Mucosa of descending colon (tissue), 3 donors: Measurements from ENCODE around the gene ANGEL1. TPM values are rescaled to one million over a fixed set of nuclear protein-coding genes. Genes with fewer than 3 reads are reported as not detected.

Source experiments
- ATAC-seq: fragments of 200-7000 bp; cut with Tn5 transposase; one replicate; pipeline ENCODE4 v1.9.1; 2020; ENCODE audit warnings: mild to moderate bottlenecking, moderate library complexity
- DNase-seq, 3 donors: peaks; one replicate each; pipeline ENCODE4 v3.0.0-alpha.2; 2020
- H3K36me3 ChIP-seq: fragments of 200-600 bp; one replicate; pipeline ENCODE4 v1.8.0; 2021; ENCODE audit warnings: low read depth, mild to moderate bottlenecking
- H3K4me1 ChIP-seq: fragments of 200-600 bp; one replicate; pipeline ENCODE4 v1.8.0; 2021; ENCODE audit warnings: low read depth, mild to moderate bottlenecking
- H3K4me3 ChIP-seq: fragments of 200-600 bp; one replicate; pipeline ENCODE4 v1.8.0; 2021; ENCODE audit warnings: mild to moderate bottlenecking
- H3K9me3 ChIP-seq: fragments of 200-600 bp; one replicate; pipeline ENCODE4 v1.8.0; 2021; ENCODE audit warnings: mild to moderate bottlenecking
- CTCF ChIP-seq: fragments of 200-600 bp; IDR thresholded peaks from one replicate; pipeline ENCODE4 v1.8.0; 2022; ENCODE audit warnings: antibody characterized with exemption, mild to moderate bottlenecking
- intact Hi-C, 2 donors: fragments of 100-400 bp; cut with DNase I in 1 of 2; cut with micrococcal nuclease in 1 of 2; formaldehyde crosslinking; loops; one replicate each; pipeline versions ENCODE4 v1.11.0 to v1.11.1; 2022; cut with DNase I, micrococcal nuclease
- total RNA-seq, 3 donors: library from RNA; stranded (reverse); fragmentation: NEBNext Ultra II Directional in 2 of 3; extraction: Animal tissue kit (Norgen Biotek cat#: 25700) in 2 of 3; gene quantifications; one replicate each; pipeline versions ENCODE4 v1.2.1 to v1.2.4, GENCODE V29; 2021 to 2023
- donor health status: DM: no; HTN: no; CAD: no; lungs with moderate emphysema.
- donor health status: DM: no; HTN: no; CAD: no.
- donor health status: DM: no; HTN: yes; CAD: no.

The ANGEL1 gene
- total RNA-seq, 3 donors from 2014 or later = 12.6 to 17.1 (median 13.5) TPM

GRCh38 chr14:76768671-76769500 is 43.8 kb downstream of the ANGEL1 start:
- DNase-seq = no peak
- intact Hi-C loops = loop anchor here in 1 of 2 donors (10.0 kb wide), 1 partner anchor 54 kb away; no protein-coding TSS in a partner anchor
- Histone ChIP-seq H3K4me3 (no peak overlapping the region), H3K36me3 (no peaks in the 10 kb centered on the region), H3K4me1 (no peaks in the 10 kb centered on the region), H3K9me3 (no peaks in the 10 kb centered on the region)
- no peak for TF ChIP-seq CTCF
- ATAC-seq = no peak

GRCh38 chr14:76767681-76768656 is 44.7 kb downstream of the ANGEL1 start:
- H3K4me3 ChIP-seq = no peak overlapping the region
- H3K9me3 ChIP-seq = no peaks in the 10 kb centered on the region
- peaks cover under 1% of the 10 kb centered on the region for H3K4me1 ChIP-seq
- intact Hi-C loops = loop anchor here in 1 of 2 donors (10.0 kb wide), 1 partner anchor 53 kb away; no protein-coding TSS in a partner anchor
- H3K36me3 ChIP-seq = no peaks in the 10 kb centered on the region
- DNase-seq (peak in 2 of 3 donors; percentile 38 to 72), ATAC-seq (peak; percentile 77)
- no peak for TF ChIP-seq CTCF

- ATAC-seq = no peak
- no peaks in the 10 kb centered on the region for H3K36me3 ChIP-seq
- peaks cover 17% of the 10 kb centered on the region for H3K4me1 ChIP-seq
- no peak for TF ChIP-seq CTCF
- no peaks in the 10 kb centered on the region for H3K9me3 ChIP-seq
- no peak overlapping the region for H3K4me3 ChIP-seq
- intact Hi-C loops = loop anchor here in 1 of 2 donors (10.0 kb wide), 1 partner anchor 51 kb away; no protein-coding TSS in a partner anchor
- no peak for DNase-seq
These were observed 47.2 kb downstream of the ANGEL1 start for GRCh38 chr14:76765461-76765931.

- H3K36me3 ChIP-seq = no peaks in the 10 kb centered on the region
- DNase-seq (no peak), ATAC-seq (no peak)
- peaks cover 17% of the 10 kb centered on the region for H3K4me1 ChIP-seq
- no peaks in the 10 kb centered on the region for H3K9me3 ChIP-seq
- H3K4me3 ChIP-seq = no peak overlapping the region
- TF ChIP-seq CTCF = no peak
- intact Hi-C loops = loop anchor here in 1 of 2 donors (10.0 kb wide), 1 partner anchor 49 kb away; no protein-coding TSS in a partner anchor
These were observed 49.3 kb downstream of the ANGEL1 start for GRCh38 chr14:76763096-76764041.
